Measurements from ENCODE around the gene E4F1. TPM values are rescaled to one million over a fixed set of nuclear protein-coding genes. Genes with fewer than 3 reads are reported as not detected.

Gene E4F1
- total and polyA plus RNA-seq, 2 of the 13 experiments (the other 11 are each of a cell fraction or from before 2014, with no cell fraction given): 13.8 to 19.5 TPM

DNA sequence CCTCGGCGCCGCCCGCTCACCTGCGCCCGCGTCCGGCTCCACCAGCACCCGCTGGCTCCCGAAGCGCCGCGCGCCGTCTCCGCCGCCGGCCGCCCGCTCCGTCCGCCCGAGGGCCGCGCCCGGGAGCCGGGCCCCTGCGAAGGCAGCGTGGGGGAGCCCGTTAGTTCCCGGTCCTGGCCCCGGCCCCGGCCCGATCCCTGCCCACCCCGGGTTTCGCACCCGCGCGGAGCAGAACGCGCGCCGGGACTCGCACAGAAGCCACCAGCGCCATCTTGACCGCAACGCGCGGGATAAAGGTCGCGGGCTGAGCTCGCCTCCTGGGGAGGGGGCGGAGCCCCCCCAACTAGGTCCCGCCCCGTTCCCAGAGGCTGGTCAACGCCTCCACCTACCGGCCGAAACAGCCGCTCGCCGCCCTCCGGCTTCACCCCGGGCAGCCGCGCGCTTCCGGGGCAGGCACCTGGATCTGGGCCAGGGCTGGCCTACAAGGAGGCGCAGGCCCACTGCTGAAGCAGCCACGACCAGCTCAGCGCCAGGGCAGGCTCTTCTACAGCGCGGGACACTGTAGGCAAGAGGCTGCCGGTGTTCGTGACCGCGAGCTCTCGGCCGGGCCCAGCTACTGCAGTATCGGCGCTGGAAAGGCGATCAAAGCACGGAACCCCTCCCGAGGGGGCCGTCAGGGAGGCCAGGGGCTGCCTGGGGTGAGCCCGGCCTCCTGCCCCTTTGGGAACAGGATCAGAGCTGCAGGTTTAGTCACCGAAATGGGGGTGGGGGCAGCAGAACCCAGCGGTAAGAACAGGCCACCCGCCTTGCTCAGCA is 28.1 kb downstream of the E4F1 start, which contains the start of gene ECI1 (continued):
- TF ChIP-seq HOXA5 (CRISPR knock-in tag; IDR thresholded peaks at IDR 0.05) (peak; percentile 91), ZNF333 (CRISPR knock-in tag; IDR thresholded peaks at IDR 0.05; ENCODE audit: borderline replicate concordance) (peak; percentile 59; the same call in 1 of the 2 replicates), KLF12 (CRISPR knock-in tag; IDR thresholded peaks at IDR 0.05; ENCODE audit: borderline replicate concordance) (peak; percentile 63; the same call in 1 of the 2 replicates), ZNF564 (CRISPR knock-in tag; IDR thresholded peaks at IDR 0.05) (peak; percentile 89), ZNF713 (CRISPR knock-in tag; IDR thresholded peaks at IDR 0.05) (0 out of 2 replicates have a peak, but pooled peaks have one; percentile 22), GLI4 (CRISPR knock-in tag; IDR thresholded peaks at IDR 0.05; ENCODE audit: borderline replicate concordance) (peak; percentile 26; the same call in 1 of the 2 replicates), BRF2 (CRISPR knock-in tag; IDR thresholded peaks at IDR 0.05) (peak; percentile 93; the same call in 1 of the 2 replicates), ATF6 (CRISPR knock-in tag; conservative IDR thresholded peaks at IDR 0.05) (no peak), PAF1 (CRISPR knock-in tag; IDR thresholded peaks at IDR 0.05) (no peak; the same call in 1 of the 2 replicates), ZKSCAN8 (CRISPR knock-in tag; IDR thresholded peaks at IDR 0.05; ENCODE audit: borderline replicate concordance) (peak; percentile 80; the same call in 1 of the 2 replicates), HBP1 (CRISPR knock-in tag; IDR thresholded peaks at IDR 0.05; ENCODE audit: low read depth) (0 out of 2 replicates have a peak, but pooled peaks have one; percentile 22), ZBTB26 (CRISPR knock-in tag; IDR thresholded peaks at IDR 0.05; ENCODE audit: borderline replicate concordance) (peak; percentile 56; the same call in 1 of the 2 replicates), KLF9 (CRISPR knock-in tag; IDR thresholded peaks at IDR 0.05; ENCODE audit: low read depth) (peak; percentile 25; the same call in 1 of the 2 replicates), ZNF432 (CRISPR knock-in tag; IDR thresholded peaks at IDR 0.05; ENCODE audit: borderline replicate concordance) (no peak), REPIN1 (CRISPR knock-in tag; IDR thresholded peaks at IDR 0.05; ENCODE audit: borderline replicate concordance, low read depth) (peak; percentile 95), ZFP90 (CRISPR knock-in tag; IDR thresholded peaks at IDR 0.05; ENCODE audit: borderline replicate concordance) (peak; percentile 65; the same call in 1 of the 2 replicates), SRY (CRISPR knock-in tag; IDR thresholded peaks at IDR 0.05) (peak; percentile 56; the same call in 1 of the 2 replicates), ZIK1 (CRISPR knock-in tag; IDR thresholded peaks at IDR 0.05; ENCODE audit: borderline replicate concordance, low read depth) (no peak; the same call in 1 of the 2 replicates)
- TF ChIP-seq, protein P1, sequence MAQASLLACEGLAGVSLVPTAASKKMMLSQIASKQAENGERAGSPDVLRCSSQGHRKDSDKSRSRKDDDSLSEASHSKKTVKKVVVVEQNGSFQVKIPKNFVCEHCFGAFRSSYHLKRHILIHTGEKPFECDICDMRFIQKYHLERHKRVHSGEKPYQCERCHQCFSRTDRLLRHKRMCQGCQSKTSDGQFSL (CRISPR knock-in tag; IDR thresholded peaks at IDR 0.05): peak; percentile 56; the same call in 1 of the 2 replicates
- TF ChIP-seq, protein P2, sequence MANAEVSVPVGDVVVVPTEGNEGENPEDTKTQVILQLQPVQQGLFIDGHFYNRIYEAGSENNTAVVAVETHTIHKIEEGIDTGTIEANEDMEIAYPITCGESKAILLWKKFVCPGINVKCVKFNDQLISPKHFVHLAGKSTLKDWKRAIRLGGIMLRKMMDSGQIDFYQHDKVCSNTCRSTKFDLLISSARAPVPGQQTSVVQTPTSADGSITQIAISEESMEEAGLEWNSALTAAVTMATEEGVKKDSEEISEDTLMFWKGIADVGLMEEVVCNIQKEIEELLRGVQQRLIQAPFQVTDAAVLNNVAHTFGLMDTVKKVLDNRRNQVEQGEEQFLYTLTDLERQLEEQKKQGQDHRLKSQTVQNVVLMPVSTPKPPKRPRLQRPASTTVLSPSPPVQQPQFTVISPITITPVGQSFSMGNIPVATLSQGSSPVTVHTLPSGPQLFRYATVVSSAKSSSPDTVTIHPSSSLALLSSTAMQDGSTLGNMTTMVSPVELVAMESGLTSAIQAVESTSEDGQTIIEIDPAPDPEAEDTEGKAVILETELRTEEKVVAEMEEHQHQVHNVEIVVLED (CRISPR knock-in tag; IDR thresholded peaks at IDR 0.05; ENCODE audit: borderline replicate concordance): peak; percentile 69; the same call in 1 of the 2 replicates
